Ishikawa (cell line): Measurements from ENCODE around the gene ADGRG6.

ENCODE experiments used
- CEBPB ChIP-seq: IDR thresholded peaks from 2 replicates; pipeline ENCODE4 v1.6.1; 2012
- CREB1 ChIP-seq: IDR thresholded peaks from 2 replicates; pipeline ENCODE4 v1.6.1; 2012; ENCODE audit warnings: low read depth
- EP300 ChIP-seq: IDR thresholded peaks from 2 replicates; pipeline ENCODE4 v1.6.1; 2012; ENCODE audit warnings: borderline replicate concordance
- MAX ChIP-seq: IDR thresholded peaks from 2 replicates; pipeline ENCODE4 v1.6.1; 2012
- NFIC ChIP-seq: IDR thresholded peaks from 2 replicates; pipeline ENCODE4 v1.6.1; 2012
- RAD21 ChIP-seq: IDR thresholded peaks from 2 replicates; pipeline ENCODE4 v1.6.1; 2012; ENCODE audit warnings: low read depth
- REST ChIP-seq: IDR thresholded peaks from 2 replicates; pipeline ENCODE4 v1.6.1; 2012; ENCODE audit warnings: low read depth, mild to moderate bottlenecking
- TAF1 ChIP-seq: IDR thresholded peaks from 2 replicates; pipeline ENCODE4 v1.6.1; 2012; ENCODE audit warnings: low read depth, mild to moderate bottlenecking
- TCF12 ChIP-seq: IDR thresholded peaks from 2 replicates; pipeline ENCODE4 v1.6.1; 2012; ENCODE audit warnings: low read depth
- TEAD4 ChIP-seq: IDR thresholded peaks from 2 replicates; pipeline ENCODE4 v1.6.1; 2012
- USF1 ChIP-seq: IDR thresholded peaks from 2 replicates; pipeline ENCODE4 v1.6.1; 2012
- YY1 ChIP-seq: IDR thresholded peaks from 2 replicates; pipeline ENCODE4 v1.6.1; 2012; ENCODE audit warnings: low read depth
- ZBTB7A ChIP-seq: IDR thresholded peaks from 2 replicates; pipeline ENCODE4 v1.6.1; 2012; ENCODE audit warnings: low read depth

DNA sequence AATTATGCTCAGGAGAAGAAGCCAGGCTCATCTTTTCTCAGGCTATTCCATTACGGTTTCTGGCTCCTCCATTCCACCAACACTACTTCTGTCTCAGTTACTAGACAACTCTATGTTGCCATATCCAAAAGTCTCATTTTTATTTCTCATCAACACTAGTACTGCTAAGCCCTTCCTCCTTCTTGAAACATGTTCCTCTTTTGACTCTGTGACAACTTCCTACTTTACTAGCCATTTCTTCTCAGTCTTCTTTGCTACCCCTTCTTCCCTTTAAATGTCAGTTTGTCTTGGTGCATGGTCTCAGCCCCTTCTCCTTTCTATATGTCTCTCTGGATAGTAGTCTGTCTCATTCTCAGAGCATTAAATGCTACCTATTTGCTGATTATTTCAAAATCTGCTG, 7.1 kb upstream of the ADGRG6 start:
- no peak for TF ChIP-seq REST
- TF ChIP-seq TAF1 = no peak
- TF ChIP-seq TEAD4 = no peak
- TF ChIP-seq EP300 = no peak
- TF ChIP-seq USF1 = no peak
- no peak for TF ChIP-seq TCF12
- no peak for TF ChIP-seq CREB1
- no peak for TF ChIP-seq YY1
- TF ChIP-seq RAD21 = no peak
- no peak for TF ChIP-seq CEBPB
- no peak for TF ChIP-seq ZBTB7A
- no peak for TF ChIP-seq NFIC
- TF ChIP-seq MAX = no peak
